Uterus (tissue), 4 donors: ENCODE measurements around the gene NAP1L4. TPM values are rescaled to one million over a fixed set of nuclear protein-coding genes. Genes with fewer than 3 reads are reported as not detected.

Experiments
- DNase-seq, 2 donors: peaks; one replicate each; pipeline ENCODE4 v3.0.0-alpha.2; 2019 to 2020
- H3K27ac ChIP-seq, 2 donors: fragments of 200-600 bp; sonication (generic); 1 replicate in 1 of 2; 2 replicates in 1 of 2; pipeline ENCODE4 v1.5.1; 2016 to 2018
- H3K27me3 ChIP-seq, 2 donors: fragments of 200-600 bp; sonication (generic); one replicate each; pipeline ENCODE4 v1.5.1; 2018 to 2019; ENCODE audit warnings: control low read depth in 1 of 2
- H3K36me3 ChIP-seq, 2 donors: fragments of 200-600 bp; sonication (generic); one replicate each; pipeline ENCODE4 v1.5.1; 2019; ENCODE audit warnings: control low read depth in 1 of 2
- H3K4me1 ChIP-seq, 2 donors: fragments of 200-600 bp; sonication (generic); one replicate each; pipeline ENCODE4 v1.5.1; 2018 to 2019; ENCODE audit warnings: control low read depth in 1 of 2
- H3K4me3 ChIP-seq, 2 donors: fragments of 200-600 bp; sonication (generic); 1 replicate in 1 of 2; 2 replicates in 1 of 2; pipeline ENCODE4 v1.5.1; 2018 to 2019; ENCODE audit warnings: mild to moderate bottlenecking in 1 of 2
- H3K9me3 ChIP-seq, 2 donors: fragments of 200-600 bp; sonication (generic); one replicate each; pipeline ENCODE4 v1.5.1; 2019; ENCODE audit warnings: control low read depth in 1 of 2
- CTCF ChIP-seq, 4 experiments: fragments of 200-600 bp in 2 of 4; fragments of 450-650 bp in 2 of 4; sonication (generic) in 2 of 4; IDR thresholded peaks; one replicate each; pipeline ENCODE4 v1.5.1; 2016 to 2019; ENCODE audit warnings: antibody characterized with exemption in 4 of 4, mild to moderate bottlenecking in 2 of 4, moderate library complexity in 1 of 4
- POLR2A ChIP-seq, 2 donors: fragments of 450-650 bp; IDR thresholded peaks; one replicate each; pipeline ENCODE4 v1.6.1; 2016; ENCODE audit warnings: antibody characterized with exemption in 2 of 2, mild to moderate bottlenecking in 1 of 2, moderate library complexity in 1 of 2
- intact Hi-C: fragments of 100-400 bp; cut with DNase I; formaldehyde crosslinking; loops from one replicate; pipeline ENCODE4 v1.15.1; 2023; ENCODE audit warnings: low total_unique reads
- total RNA-seq, 4 donors: library from RNA; depleted of rRNA in 3 of 4; stranded (reverse); fragments of >200 nt in 3 of 4; gene quantifications; one replicate each; pipeline versions ENCODE4 v1.1.0 to v1.2.4, GENCODE V29; 2014 to 2023
- donor health status: DM: yes; HTN: yes; CAD: no.

Gene NAP1L4
- total RNA-seq, 4 donors from 2014 or later = 96.1 to 183 (median 129) TPM

GRCh38 chr11:2931771-2932738, 60.1 kb downstream of the NAP1L4 start:
- DNase-seq = no peak
- no peaks in the 10 kb centered on the region for H3K9me3 ChIP-seq
- no peak overlapping the region for H3K4me3 ChIP-seq
- intact Hi-C loops = no loop called here
- no peaks in the 10 kb centered on the region for H3K27me3 ChIP-seq
- no peak overlapping the region for H3K27ac ChIP-seq
- H3K36me3 ChIP-seq = no peaks in the 10 kb centered on the region
- H3K4me1 ChIP-seq = peaks cover 0 to 18% of the 10 kb centered on the region in 2 donors
- no peak for TF ChIP-seq POLR2A (IDR thresholded peaks at IDR 0.05)
- TF ChIP-seq CTCF (IDR thresholded peaks at IDR 0.05) = no peak

- no peaks in the 10 kb centered on the region for H3K36me3 ChIP-seq
- intact Hi-C loops = no loop called here
- TF ChIP-seq CTCF (IDR thresholded peaks at IDR 0.05) (no peak), POLR2A (IDR thresholded peaks at IDR 0.05) (no peak)
- H3K4me1 ChIP-seq = peaks cover 0 to 18% of the 10 kb centered on the region in 2 donors
- no peaks in the 10 kb centered on the region for H3K27me3 ChIP-seq
- H3K4me3 ChIP-seq = no peak overlapping the region
- no peaks in the 10 kb centered on the region for H3K9me3 ChIP-seq
- DNase-seq = no peak
- no peak overlapping the region for H3K27ac ChIP-seq
Measured at GRCh38 chr11:2931420-2931746, 60.7 kb downstream of the NAP1L4 start.

- intact Hi-C loops = no loop called here
- no peaks in the 10 kb centered on the region for H3K27me3 ChIP-seq
- H3K4me3 ChIP-seq = peak overlapping the region; percentile 34 to 38
- TF ChIP-seq POLR2A (IDR thresholded peaks at IDR 0.05) = no peak
- peak; percentile 28 to 54 (median 34) for TF ChIP-seq CTCF (IDR thresholded peaks at IDR 0.05)
- peaks cover 0 to 18% of the 10 kb centered on the region in 2 donors for H3K4me1 ChIP-seq
- peak overlapping the region in 1 of 2 donors; percentile 45 for H3K27ac ChIP-seq
- no peaks in the 10 kb centered on the region for H3K36me3 ChIP-seq
- DNase-seq = peak in 1 of 2 donors; percentile 44
- H3K9me3 ChIP-seq = no peaks in the 10 kb centered on the region
Measured at GRCh38 chr11:2930704-2931419, 61.3 kb downstream of the NAP1L4 start.

GRCh38 chr11:2929950-2930703, 62.0 kb downstream of the NAP1L4 start:
- H3K27me3 ChIP-seq = no peaks in the 10 kb centered on the region
- H3K4me1 ChIP-seq = peaks cover 0 to 18% of the 10 kb centered on the region in 2 donors
- H3K27ac ChIP-seq = peak overlapping the region; percentile 22 to 45
- no peaks in the 10 kb centered on the region for H3K36me3 ChIP-seq
- peak overlapping the region; percentile 34 to 38 for H3K4me3 ChIP-seq
- H3K9me3 ChIP-seq = no peaks in the 10 kb centered on the region
- intact Hi-C loops = no loop called here
- peak in 2 of 4 experiments; percentile 3 to 17 for TF ChIP-seq CTCF (IDR thresholded peaks at IDR 0.05)
- no peak for TF ChIP-seq POLR2A (IDR thresholded peaks at IDR 0.05)
- no peak for DNase-seq
